Chondrocyte (in vitro differentiated cells): ENCODE data around the gene COL5A3. TPM values are rescaled to one million over a fixed set of nuclear protein-coding genes. Genes with fewer than 3 reads are reported as not detected.

ENCODE experiments used
- DNase-seq: peaks from one replicate; pipeline ENCODE4 v3.0.0; 2021; ENCODE audit warnings: mixed read lengths, low spot score
- H3K27ac Mint-ChIP-seq: one replicate; pipeline ENCODE4 v1.8.0; 2021; ENCODE audit warnings: mild to moderate bottlenecking, moderate library complexity, mixed read lengths; ENCODE audit not compliant: unreplicated experiment
- H3K27me3 Mint-ChIP-seq: 2 replicates; pipeline ENCODE4 v1.8.0; 2021; ENCODE audit warnings: low read depth, mixed read lengths
- H3K36me3 Mint-ChIP-seq: 2 replicates; pipeline ENCODE4 v1.8.0; 2021; ENCODE audit warnings: low read depth, mixed read lengths
- H3K4me1 Mint-ChIP-seq: 2 replicates; pipeline ENCODE4 v1.8.0; 2021; ENCODE audit warnings: low read depth, mild to moderate bottlenecking, mixed read lengths
- H3K4me3 Mint-ChIP-seq: one replicate; pipeline ENCODE4 v1.8.0; 2021; ENCODE audit warnings: mild to moderate bottlenecking, moderate library complexity, mixed read lengths; ENCODE audit not compliant: unreplicated experiment
- H3K9me3 Mint-ChIP-seq: 2 replicates; pipeline ENCODE4 v1.8.0; 2021; ENCODE audit warnings: low read depth, mixed read lengths
- long read RNA-seq: library from polyadenylated mRNA; stranded (forward); transcript quantifications from one replicate; pipeline ENCODE4 v2.0.0, GENCODE V29; 2021
- total RNA-seq: library from RNA; stranded (reverse); gene quantifications from 3 replicates; pipeline ENCODE4 v1.2.1, GENCODE V29; 2021
- TF ChIP-seq, protein P1 (sequence below): fragments of 200-600 bp; sonication (generic); IDR thresholded peaks from 2 replicates; pipeline ENCODE4 v1.5.0; 2021; ENCODE audit warnings: antibody characterized with exemption, mild to moderate bottlenecking, moderate library complexity

The COL5A3 gene
- total RNA-seq, result 24.8 to 65.9 TPM (median 63.6 TPM) in 3 replicates
- long read RNA-seq, full-length matches to known transcripts, result 7 of 41 reads
- long read RNA-seq, partial matches to known transcripts, result 30 of 41 reads
- long read RNA-seq, other reads (novel, unspliced or antisense), result 4 of 41 reads

- Mint-ChIP-seq H3K27me3 (peaks cover 22% of the 10 kb centered on the region), H3K4me3 (peak within 1 kb of the TSS; percentile 81), H3K27ac (peak within 1 kb of the TSS; percentile 19), H3K9me3 (no peaks in the 10 kb centered on the region), H3K4me1 (peaks cover 40% of the 10 kb centered on the region), H3K36me3 (peaks cover 2% of the 10 kb centered on the region)
- TF ChIP-seq, protein P1, sequence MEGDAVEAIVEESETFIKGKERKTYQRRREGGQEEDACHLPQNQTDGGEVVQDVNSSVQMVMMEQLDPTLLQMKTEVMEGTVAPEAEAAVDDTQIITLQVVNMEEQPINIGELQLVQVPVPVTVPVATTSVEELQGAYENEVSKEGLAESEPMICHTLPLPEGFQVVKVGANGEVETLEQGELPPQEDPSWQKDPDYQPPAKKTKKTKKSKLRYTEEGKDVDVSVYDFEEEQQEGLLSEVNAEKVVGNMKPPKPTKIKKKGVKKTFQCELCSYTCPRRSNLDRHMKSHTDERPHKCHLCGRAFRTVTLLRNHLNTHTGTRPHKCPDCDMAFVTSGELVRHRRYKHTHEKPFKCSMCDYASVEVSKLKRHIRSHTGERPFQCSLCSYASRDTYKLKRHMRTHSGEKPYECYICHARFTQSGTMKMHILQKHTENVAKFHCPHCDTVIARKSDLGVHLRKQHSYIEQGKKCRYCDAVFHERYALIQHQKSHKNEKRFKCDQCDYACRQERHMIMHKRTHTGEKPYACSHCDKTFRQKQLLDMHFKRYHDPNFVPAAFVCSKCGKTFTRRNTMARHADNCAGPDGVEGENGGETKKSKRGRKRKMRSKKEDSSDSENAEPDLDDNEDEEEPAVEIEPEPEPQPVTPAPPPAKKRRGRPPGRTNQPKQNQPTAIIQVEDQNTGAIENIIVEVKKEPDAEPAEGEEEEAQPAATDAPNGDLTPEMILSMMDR, result no peak
- no peak for DNase-seq
These were observed at the start of gene COL5A3 for GRCh38 chr19:10010247-10010691. Gene COL5A3, minus strand, starts transcription at chr19:10010504. Its CDS starts 119 bp downstream, at chr19:10010385.

DNA sequence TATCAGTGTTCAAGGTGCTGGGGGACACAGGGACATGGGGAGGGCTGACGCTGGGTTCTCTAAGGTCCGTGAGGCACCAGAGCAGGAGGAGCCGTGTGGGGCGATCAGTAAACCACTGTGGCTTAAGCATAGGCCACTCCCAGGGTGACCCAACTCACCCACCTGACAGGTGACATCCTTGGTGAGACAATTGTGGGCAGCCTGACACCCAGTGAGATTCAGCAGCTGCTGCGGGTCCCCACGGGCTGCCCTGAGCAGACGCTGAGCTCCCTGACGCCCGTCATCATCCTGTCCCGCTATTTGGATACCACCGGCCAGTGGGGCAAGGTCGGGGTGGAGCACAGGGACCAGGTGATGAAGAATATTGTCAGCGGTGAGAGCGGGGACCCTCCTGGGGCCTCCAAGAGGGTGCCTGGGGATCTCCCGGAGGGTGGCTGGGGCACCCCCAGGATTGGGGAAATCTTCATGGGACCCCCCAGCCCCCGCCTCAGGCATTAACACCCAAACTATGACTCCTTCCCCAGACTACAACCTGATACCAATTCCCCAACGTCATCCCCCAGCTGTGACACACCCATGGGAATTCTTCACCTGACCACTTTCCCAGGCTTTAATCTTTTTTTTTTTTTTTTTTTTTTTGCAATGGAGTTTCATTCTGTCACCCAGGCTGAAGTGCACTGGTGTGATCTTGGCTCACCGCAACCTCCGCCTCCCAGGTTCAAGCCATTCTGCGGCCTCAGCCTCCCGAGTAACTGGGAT lies 42.5 kb upstream of the COL5A3 start:
- Mint-ChIP-seq H3K27me3 (peaks cover 37% of the 10 kb centered on the region), H3K27ac (no peak overlapping the region), H3K9me3 (no peaks in the 10 kb centered on the region), H3K36me3 (no peaks in the 10 kb centered on the region), H3K4me3 (no peak overlapping the region), H3K4me1 (no peaks in the 10 kb centered on the region)
- no peak for DNase-seq
- TF ChIP-seq, protein P1, result no peak

GRCh38 chr19:10049626-10050025 lies 39.3 kb upstream of the COL5A3 start:
- Mint-ChIP-seq H3K27me3 (peaks cover 37% of the 10 kb centered on the region), H3K4me1 (no peaks in the 10 kb centered on the region), H3K9me3 (peaks cover 4% of the 10 kb centered on the region), H3K4me3 (no peak overlapping the region), H3K27ac (no peak overlapping the region), H3K36me3 (no peaks in the 10 kb centered on the region)
- TF ChIP-seq, protein P1, result no peak
- DNase-seq, result no peak

DNA sequence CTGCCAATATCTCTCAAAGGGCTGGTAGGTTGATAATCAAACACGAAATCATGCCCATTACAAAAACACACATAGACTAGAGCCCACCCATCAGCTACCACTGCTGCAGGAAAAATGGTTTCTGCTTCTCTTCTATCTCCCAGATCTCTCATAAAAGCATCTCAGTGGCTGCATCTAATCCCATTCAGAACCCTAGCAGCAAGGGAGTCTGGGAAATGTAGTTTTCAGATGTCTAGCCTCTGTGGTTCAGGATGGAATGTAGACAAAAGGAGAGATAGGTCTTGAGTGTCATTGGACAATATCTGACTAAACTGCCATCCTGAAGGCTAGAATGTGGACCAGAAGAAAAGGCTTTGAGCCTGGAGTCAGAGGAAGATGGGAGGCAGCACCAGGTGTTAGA lies 35.1 kb upstream of the COL5A3 start:
- DNase-seq, result no peak
- H3K4me3 Mint-ChIP-seq, result no peak overlapping the region
- peaks cover 51% of the 10 kb centered on the region for H3K27me3 Mint-ChIP-seq
- no peaks in the 10 kb centered on the region for H3K36me3 Mint-ChIP-seq
- H3K9me3 Mint-ChIP-seq, result peaks cover 4% of the 10 kb centered on the region
- TF ChIP-seq, protein P1, result no peak
- no peak overlapping the region for H3K27ac Mint-ChIP-seq
- no peaks in the 10 kb centered on the region for H3K4me1 Mint-ChIP-seq

- no peaks in the 10 kb centered on the region for H3K36me3 Mint-ChIP-seq
- no peak for DNase-seq
- TF ChIP-seq, protein P1, result no peak
- peaks cover 47% of the 10 kb centered on the region for H3K27me3 Mint-ChIP-seq
- no peaks in the 10 kb centered on the region for H3K4me1 Mint-ChIP-seq
- peaks cover 4% of the 10 kb centered on the region for H3K9me3 Mint-ChIP-seq
- no peak overlapping the region for H3K27ac Mint-ChIP-seq
- H3K4me3 Mint-ChIP-seq, result no peak overlapping the region
These were observed 34.1 kb upstream of the COL5A3 start for GRCh38 chr19:10044390-10044789.
